HG02970 (cell line): ENCODE measurements around the gene UBAP2L.
"Not testable (repeated sequence)": the region's sequence is repeated elsewhere in the genome, so short reads cannot be mapped to it uniquely, and the experiment has no call there.

Experiments used
- ATAC-seq: cut with Tn5 transposase; IDR thresholded peaks from one replicate; pipeline ENCODE4 v1.9.1; 2021; ENCODE audit warnings: mild to moderate bottlenecking, moderate library complexity, moderate number of reproducible peaks; ENCODE audit not compliant: unreplicated experiment, low FRiP score

Gene UBAP2L

DNA sequence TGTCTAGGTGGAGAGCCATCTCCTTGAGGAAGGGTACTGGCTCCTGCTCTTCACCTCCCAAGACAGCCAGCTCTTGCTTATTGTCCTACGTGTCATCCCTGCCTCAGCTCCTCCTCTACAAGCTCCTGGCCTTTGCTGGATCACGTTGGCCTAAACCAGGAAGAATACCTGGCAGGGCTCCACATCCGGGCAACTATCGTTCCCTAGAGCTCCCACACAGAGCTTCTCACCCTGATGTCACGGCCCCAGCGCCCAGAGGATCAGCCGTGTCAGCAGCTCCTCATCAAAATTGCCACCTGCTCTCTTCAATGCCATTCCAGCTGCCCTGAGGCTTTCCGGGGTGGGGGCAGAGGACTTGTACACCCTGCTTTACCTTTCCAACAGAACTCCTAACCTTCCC is 26.9 kb upstream of the UBAP2L start:
- no peak for ATAC-seq

DNA sequence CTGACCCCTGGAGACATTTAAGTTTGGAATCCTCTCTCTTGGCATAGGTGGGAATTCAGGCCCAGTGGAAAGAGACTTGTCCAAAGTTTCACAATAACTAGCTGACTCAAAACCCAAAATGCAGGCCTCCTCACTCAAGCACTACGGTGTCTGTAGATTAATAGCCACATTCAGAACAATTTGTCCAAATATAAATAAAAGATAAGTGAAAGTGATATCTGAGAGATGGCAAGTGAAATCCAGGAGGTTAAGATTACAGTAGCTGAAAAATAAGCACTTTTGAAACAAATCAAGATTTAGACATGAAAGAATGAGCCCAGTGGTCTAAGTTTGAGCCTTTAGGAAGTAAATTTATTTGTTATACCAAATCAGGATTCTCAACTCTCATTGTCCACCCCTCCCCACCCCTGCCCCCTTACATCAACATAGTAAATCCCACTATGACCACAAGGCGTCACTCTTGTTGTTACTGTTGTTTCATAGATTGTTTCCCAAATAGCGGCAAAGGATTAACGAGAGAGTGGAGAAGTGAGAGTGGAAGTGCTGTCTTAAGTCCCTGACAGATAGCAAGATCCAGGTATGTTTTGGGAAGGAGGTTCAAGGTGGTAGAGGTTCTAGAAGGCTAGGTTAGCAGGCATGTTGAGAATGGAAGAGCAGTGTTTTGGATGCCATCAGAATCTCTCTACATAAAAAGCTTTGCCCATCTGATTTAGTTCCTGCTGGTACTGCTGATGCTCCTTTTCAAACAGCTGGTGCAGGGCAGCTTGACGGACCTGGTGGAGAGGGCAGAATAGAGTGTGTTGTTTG is 21.8 kb upstream of the UBAP2L start:
- no peak for ATAC-seq

DNA sequence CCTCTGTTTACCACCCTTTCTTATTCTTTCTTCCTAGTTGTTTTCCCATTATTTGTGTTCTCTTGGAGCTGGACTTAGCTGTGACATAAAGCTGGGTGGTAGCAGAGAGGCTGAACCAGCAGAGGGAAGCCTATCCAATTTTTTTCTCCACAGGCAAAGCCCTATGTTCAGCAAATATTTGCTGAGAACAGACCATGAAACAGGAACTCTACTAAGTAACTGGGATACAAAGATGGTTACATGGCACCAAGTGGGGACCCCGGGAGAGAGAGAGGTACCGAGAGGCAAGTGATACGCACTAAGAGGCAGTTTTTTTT is 21.2 kb upstream of the UBAP2L start:
- ATAC-seq = no peak

- not testable (repeated sequence) for ATAC-seq
Measured at GRCh38 chr1:154205778-154206177, 15.0 kb upstream of the UBAP2L start.

DNA sequence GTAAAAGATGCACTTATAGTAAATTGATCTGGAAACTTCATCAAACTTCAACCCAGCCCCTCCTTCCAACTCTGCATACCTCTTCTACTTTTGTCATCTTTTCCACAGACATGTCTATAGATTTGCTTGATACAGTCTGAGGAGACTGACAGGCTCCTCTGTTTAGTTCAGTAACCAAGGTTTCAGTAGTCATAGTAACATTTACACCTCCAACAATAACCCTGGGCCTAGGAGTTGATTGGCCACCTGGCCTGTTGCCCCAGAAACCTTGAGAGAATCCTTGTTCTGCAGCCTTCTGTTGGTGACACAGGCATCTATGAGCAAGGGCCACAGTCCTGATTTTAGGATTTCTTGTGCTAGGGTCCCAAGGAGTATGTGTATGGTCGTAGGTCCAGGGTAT is 14.6 kb upstream of the UBAP2L start, which contains the start of gene CFAP141:
TSS of gene CFAP141 (minus strand) at position 138 of the 400 bp plus-strand sequence. CDS start at position 112, 26 bp downstream.
- ATAC-seq = no peak

- no peak for ATAC-seq
Measured at GRCh38 chr1:154207262-154207661, 13.5 kb upstream of the UBAP2L start.

DNA sequence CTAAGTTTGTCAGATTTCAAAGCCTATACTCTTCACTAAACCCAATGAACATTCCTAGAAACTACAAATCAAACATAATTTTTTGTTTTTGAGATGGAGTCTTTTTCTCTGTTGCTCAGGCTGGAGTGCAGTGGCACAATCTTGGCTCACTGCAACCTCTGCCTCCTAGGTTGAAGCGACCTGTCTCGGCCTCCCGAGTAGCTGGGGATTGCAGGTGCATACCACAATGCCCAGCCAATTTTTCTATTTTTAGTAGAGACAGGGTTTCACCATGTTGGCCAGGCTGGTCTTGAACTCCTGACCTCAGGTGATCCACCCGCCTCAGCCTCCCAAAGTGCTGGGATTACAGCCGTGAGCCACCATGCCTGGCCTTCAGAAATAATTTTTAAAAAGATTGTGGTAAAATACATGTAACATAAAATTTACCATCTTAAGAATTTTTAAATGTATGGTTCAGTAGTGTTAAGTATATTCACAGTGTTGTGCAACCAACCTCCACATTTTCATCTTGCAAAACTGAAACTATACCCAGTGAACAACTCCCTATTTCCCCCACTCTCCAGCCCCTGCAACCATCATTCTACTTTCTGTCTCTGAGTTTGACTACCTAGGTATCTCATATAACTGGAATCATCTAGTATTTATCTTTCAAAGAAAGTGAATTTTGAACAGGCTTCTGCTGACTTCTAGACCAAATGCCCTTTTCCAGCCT is 11.9 kb upstream of the UBAP2L start:
- ATAC-seq = no peak

GRCh38 chr1:154212083-154212482 is 8.7 kb upstream of the UBAP2L start:
- no peak for ATAC-seq

- ATAC-seq = no peak
Measured at GRCh38 chr1:154213274-154213673, 7.5 kb upstream of the UBAP2L start.

DNA sequence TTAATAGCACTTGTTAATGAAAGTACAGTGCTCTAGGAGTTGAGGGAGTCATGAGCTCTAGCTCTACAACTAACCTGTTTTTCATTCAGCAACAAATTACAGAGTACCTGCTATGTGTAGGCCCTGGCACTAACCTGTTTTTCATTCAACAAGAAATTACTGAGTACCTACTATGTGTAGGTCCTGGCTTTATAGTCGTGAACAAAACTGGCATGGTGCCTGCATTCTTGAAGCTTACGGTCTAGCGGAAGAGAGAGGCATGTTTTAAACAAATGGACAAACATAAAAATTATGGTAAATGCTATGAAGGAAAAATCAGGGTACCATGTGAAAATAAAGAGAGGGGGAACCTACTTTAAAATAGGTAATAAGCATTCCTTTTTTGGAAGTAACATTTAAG is 2.2 kb upstream of the UBAP2L start:
- no peak for ATAC-seq

DNA sequence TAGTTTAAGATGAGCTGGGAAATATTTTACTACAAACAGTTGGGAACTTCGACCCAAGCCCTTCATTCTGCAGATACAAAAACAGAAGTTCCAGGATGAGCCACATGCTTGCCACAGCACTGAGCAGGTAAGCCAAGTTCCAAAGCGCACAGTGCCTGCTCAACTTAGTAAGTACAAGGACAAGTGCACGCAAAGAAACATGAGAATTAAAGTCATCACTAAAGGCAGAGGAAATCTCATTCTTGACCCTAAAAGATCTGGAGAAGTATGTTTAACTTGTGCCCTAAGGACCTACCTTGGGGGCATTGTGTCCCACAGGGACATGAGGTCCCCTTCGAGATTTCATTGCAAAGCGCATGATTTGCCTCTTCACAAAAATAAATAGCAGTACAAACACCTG is 1.2 kb upstream of the UBAP2L start:
- no peak for ATAC-seq

DNA sequence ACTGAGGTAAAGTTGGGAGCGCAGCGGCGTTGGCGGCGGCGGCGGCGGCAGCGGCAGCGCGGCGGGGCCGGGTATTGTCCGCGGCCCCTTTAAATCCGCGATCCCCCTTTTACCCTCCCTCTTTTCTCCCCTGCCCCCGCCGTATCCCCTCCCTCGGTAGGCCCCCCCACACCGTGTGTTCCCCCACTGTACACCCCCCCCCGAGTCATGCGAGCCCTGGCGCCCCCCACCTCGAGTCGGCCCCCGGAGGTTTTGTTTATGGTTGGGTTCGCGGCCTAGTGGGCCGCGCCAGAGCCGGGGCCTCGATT is 169 bp downstream of the UBAP2L start:
- ATAC-seq = no peak

GRCh38 chr1:154221278-154222001 is 685 bp downstream of the UBAP2L start:
- ATAC-seq = peak; percentile 16

DNA sequence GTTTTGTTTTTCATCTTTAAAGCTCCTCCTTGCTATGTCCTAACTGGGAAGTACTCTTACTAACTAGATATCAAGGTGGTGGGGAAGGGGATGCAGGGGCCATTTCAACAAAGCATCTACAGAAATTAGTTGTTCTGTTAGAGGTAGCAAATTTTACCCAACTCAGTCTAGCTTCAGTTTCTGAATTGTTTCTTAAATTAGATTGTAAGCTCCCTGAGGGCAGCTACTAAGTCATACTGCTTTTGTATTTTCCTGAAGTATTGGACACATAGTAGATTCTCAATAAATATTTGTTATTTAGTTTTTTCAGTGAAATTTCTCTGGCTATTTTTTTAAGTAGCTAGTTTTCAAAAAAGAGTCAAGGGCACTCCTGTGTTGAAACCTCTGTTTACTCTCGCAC is 1.8 kb downstream of the UBAP2L start:
- ATAC-seq = no peak

DNA sequence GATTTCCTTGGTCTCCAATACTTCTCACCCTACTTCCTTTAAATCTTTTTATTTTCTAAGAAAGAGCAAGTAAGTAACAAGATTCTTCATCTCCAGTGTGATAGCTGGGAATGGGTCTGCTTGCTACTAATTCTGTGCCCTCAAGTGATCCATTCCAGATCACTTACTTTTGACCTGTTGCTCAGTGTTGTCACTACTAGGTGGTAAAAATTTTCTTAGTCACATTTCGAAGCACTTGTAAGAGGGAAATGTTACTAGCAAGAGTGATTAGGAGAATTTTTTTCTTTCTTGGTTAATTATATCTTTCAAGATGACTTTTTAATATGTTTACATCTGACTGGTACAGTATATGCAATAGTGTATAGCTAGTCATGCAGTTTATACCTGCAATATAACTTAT is 2.2 kb downstream of the UBAP2L start:
- ATAC-seq = no peak

DNA sequence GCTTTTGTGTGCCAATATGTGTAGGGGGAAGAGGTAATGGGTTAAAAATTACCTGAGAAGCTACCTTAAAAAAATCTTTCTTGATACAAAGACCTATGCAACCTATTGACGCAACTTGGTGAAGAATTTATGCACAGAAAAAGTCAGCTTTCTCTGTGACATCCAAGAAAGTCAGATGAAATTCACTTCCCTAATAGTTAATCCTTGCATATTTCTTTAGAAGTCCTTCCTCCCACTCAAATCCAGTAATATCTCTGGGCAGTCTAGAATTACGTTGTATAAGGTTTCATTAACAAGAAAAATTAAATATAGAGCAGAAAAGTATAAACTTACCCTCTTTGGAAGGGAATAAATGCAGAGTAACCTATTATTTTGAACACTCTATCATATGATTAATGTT is 2.9 kb downstream of the UBAP2L start:
- ATAC-seq = no peak

DNA sequence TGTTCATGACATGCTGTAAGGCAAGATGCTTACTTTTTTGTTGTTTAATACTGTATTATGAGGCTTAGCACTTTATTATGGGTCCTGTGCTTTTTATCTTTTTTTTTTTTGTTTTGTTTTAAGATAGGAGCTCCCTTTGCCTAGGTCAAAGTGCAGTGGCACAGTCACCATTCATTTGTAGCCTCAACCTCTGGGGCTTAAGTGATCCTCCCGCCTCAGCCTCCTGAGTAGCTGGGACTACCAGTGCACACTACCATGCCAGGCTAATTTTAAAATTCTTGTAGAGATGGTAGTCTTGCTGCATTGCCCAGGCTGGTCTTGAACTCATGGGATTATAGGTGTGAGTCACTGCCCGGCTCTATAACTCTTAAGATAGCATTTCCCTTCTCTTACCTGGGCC is 4.6 kb downstream of the UBAP2L start:
- no peak for ATAC-seq

DNA sequence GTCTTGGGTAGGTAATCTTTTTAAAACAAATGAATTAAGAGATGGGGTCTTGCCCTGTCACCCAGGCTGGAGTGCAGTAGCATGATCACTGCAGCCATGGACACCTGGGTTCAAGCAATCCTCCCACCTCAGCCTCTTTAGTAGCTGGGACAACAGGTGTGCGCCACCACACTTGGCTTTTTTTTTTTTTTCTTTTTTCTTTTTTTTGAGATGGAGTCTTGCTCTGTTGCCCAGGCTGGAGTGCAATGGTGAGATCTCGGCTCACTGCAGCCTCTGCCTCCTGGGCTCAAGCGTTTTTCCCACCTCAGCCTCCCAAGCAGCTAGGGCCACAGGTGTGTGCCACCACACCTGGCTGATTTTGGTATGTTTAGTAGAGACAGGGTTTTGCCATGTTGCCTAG is 10.4 kb downstream of the UBAP2L start:
- ATAC-seq = not testable (repeated sequence)

DNA sequence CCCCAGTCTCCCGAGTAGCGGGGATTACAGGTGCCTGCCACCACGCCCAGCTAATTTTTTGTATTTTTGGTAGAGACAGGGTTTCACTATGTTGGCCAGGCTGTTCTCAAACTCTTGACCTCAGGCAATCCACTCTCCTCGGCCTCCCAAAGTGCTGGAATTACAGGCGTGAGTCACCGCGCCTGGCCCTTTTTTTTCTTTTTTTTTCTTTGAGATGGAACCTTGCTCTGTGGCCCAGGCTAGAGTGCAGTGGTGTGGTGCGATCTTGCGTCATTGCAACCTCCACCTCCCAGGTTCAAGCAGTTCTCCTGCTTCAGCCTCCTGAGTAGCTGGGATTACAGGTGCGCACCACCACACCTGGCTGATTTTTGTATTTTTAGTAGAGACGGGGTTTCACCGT is 12.4 kb downstream of the UBAP2L start:
- not testable (repeated sequence) for ATAC-seq

GRCh38 chr1:154236855-154237254 is 16.1 kb downstream of the UBAP2L start:
- no peak for ATAC-seq

- ATAC-seq = no peak
Measured at GRCh38 chr1:154237435-154237834, 16.7 kb downstream of the UBAP2L start.
